ENCODE results near the gene XKR7.

XKR7 gene

DNA sequence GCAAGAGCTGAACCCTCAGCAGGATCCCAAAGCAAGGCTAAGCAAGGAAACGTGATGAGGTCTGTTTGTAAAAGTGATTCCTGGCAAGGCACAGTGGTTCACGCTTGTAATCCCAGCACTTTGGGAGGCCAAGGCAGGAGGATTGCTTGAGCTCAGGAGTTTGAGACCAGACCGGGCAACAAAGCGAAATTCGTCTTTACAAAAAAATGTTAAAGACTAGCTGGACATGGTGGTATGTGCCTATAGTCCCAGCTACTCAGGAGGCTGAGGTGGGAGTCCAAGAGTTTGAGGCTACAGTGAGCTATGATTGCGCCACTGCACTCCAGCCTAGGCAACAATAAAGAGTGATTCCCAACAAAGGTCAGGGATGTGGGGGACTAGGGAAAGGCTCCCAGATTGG lies 4.1 kb upstream of the XKR7 start:
- intact Hi-C loops (cut with DNase I; ENCODE audit: low total_unique reads): no loop called here
- TF ChIP-seq, protein P1, sequence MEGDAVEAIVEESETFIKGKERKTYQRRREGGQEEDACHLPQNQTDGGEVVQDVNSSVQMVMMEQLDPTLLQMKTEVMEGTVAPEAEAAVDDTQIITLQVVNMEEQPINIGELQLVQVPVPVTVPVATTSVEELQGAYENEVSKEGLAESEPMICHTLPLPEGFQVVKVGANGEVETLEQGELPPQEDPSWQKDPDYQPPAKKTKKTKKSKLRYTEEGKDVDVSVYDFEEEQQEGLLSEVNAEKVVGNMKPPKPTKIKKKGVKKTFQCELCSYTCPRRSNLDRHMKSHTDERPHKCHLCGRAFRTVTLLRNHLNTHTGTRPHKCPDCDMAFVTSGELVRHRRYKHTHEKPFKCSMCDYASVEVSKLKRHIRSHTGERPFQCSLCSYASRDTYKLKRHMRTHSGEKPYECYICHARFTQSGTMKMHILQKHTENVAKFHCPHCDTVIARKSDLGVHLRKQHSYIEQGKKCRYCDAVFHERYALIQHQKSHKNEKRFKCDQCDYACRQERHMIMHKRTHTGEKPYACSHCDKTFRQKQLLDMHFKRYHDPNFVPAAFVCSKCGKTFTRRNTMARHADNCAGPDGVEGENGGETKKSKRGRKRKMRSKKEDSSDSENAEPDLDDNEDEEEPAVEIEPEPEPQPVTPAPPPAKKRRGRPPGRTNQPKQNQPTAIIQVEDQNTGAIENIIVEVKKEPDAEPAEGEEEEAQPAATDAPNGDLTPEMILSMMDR (IDR thresholded peaks at IDR 0.05): no peak
- Histone ChIP-seq H3K4me1 (peaks cover 0 to 4% (median 0%) of the 10 kb centered on the region in 4 donors), H3K9me3 (no peaks in the 10 kb centered on the region), H3K27ac (no peak overlapping the region), H3K27me3 (peaks cover 0 to 64% of the 10 kb centered on the region in 2 donors), H3K4me3 (no peak overlapping the region), H3K36me3 (no peaks in the 10 kb centered on the region)
- no peak for DNase-seq

DNA sequence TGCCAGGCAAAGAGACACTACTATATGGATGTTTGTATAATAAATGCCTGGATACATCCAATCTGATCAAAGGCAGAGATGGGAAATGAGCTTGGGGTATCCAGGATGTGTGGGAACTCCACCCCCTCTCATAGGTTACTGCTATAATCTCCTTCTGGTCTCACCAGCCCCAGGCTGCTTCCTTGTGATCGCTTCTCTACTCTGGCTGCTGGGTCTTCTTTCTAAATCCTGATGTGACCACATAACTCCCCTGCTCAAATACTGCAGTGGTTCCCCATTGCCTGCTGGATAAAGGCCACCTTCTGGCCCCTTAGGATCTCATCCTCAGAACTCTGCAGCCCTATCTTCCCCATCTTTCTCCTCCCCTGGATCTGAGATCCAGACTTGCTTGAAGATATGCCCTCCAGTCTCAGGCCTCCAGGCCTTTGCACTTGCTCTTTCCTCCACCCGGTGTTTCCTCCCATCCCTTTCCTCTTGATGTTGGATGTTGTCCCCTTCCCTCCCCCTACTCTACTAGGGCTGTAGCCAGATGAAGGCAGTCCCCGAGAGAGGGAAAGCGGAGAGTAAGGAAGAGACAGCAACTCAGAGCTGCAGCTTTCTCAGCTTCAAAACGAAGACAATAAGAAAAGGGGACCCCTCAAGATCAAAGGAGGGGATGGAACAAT lies 828 bp upstream of the XKR7 start:
- H3K4me3 ChIP-seq: no peak overlapping the region
- H3K9me3 ChIP-seq: no peaks in the 10 kb centered on the region
- H3K36me3 ChIP-seq: no peaks in the 10 kb centered on the region
- DNase-seq: no peak
- peaks cover 0 to 66% of the 10 kb centered on the region in 2 donors for H3K27me3 ChIP-seq
- peaks cover 0 to 4% (median 0%) of the 10 kb centered on the region in 4 donors for H3K4me1 ChIP-seq
- H3K27ac ChIP-seq: no peak overlapping the region
- TF ChIP-seq, protein P1 (IDR thresholded peaks at IDR 0.05): no peak
- intact Hi-C loops (cut with DNase I; ENCODE audit: low total_unique reads): no loop called here

GRCh38 chr20:31968291-31969126 lies 558 bp downstream of the XKR7 start:
- Histone ChIP-seq H3K9me3 (no peaks in the 10 kb centered on the region), H3K4me1 (peaks cover 0 to 4% (median 0%) of the 10 kb centered on the region in 4 donors), H3K27me3 (peaks cover 0 to 58% of the 10 kb centered on the region in 2 donors), H3K36me3 (no peaks in the 10 kb centered on the region), H3K4me3 (no peak overlapping the region), H3K27ac (no peak overlapping the region)
- peak; percentile 57 to 77 for DNase-seq
- TF ChIP-seq, protein P1 (IDR thresholded peaks at IDR 0.05): no peak
- intact Hi-C loops (cut with DNase I; ENCODE audit: low total_unique reads): no loop called here

DNA sequence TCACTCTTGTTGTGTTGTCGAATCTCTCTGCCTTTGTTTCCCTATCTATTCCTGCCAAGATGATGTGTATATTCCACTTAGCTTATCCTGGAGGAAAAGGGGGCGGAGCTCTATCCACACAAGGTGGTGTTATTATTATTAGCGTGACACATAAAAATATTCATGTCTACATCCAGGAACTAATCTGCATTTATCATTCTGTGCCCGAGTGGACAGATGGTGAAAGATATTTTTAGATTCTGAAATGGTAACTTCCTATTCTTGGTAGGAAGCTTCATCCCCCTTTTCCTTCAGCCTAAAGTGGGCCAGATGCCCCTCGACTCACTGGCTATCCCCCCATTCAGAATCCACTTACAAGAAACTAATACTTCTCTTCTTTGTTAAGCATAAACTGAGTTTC lies 2.0 kb downstream of the XKR7 start:
- Histone ChIP-seq H3K27ac (no peak overlapping the region), H3K4me3 (no peak overlapping the region), H3K36me3 (no peaks in the 10 kb centered on the region), H3K9me3 (no peaks in the 10 kb centered on the region), H3K27me3 (peaks cover 0 to 66% of the 10 kb centered on the region in 2 donors), H3K4me1 (peaks cover 0 to 4% (median 0%) of the 10 kb centered on the region in 4 donors)
- intact Hi-C loops (cut with DNase I; ENCODE audit: low total_unique reads): no loop called here
- no peak for DNase-seq
- TF ChIP-seq, protein P1 (IDR thresholded peaks at IDR 0.05): no peak

- intact Hi-C loops (cut with DNase I; ENCODE audit: low total_unique reads): no loop called here
- Histone ChIP-seq H3K27ac (no peak overlapping the region), H3K9me3 (no peaks in the 10 kb centered on the region), H3K36me3 (no peaks in the 10 kb centered on the region), H3K27me3 (peaks cover 0 to 62% of the 10 kb centered on the region in 2 donors), H3K4me1 (peaks cover 0 to 4% (median 0%) of the 10 kb centered on the region in 4 donors), H3K4me3 (no peak overlapping the region)
- no peak for DNase-seq
- TF ChIP-seq, protein P1 (IDR thresholded peaks at IDR 0.05): no peak
These were observed 4.6 kb downstream of the XKR7 start for GRCh38 chr20:31972471-31973021.

All from tibial artery (tissue), 4 donors.